ENCODE data around the gene ZMYND8.
"Not testable (repeated sequence)": the region's sequence is repeated elsewhere in the genome, so short reads cannot be mapped to it uniquely, and the experiment has no call there.

ZMYND8 gene

DNA sequence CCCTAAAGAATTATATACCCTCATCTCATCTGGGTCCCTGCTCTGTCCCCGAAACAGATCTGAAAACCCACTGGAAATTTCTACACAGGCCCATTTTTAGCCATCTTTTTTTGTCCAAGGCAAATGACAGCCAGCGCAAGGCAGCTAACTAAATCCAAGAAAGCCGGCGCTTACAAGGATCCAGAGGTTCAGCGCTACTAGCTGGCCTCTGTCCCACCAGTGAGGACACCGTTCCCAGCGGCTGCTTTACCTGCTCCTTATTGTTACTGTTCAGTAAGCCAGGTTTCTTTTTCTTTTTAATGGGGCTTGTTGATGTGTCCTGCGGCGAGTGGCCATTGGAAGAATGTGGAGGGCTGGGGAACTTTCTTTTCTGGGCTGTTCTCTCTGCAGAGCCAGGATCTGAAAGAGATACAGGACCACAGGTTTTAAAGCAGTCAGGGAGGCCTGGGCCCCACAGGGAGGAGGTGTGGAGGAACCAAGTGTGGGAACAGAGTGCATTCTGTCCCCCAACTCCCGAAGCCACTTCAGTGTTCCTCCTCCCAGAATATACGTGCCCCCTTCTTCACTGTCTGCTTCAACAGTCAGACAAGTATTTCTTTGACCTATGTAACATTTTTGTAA is 46.6 kb downstream of the ZMYND8 start:
- DNase-seq, result no peak

- DNase-seq, result no peak
Measured at GRCh38 chr20:47309394-47309793, 47.1 kb downstream of the ZMYND8 start.

GRCh38 chr20:47307569-47307968 is 48.9 kb downstream of the ZMYND8 start:
- not testable (repeated sequence) for DNase-seq

DNA sequence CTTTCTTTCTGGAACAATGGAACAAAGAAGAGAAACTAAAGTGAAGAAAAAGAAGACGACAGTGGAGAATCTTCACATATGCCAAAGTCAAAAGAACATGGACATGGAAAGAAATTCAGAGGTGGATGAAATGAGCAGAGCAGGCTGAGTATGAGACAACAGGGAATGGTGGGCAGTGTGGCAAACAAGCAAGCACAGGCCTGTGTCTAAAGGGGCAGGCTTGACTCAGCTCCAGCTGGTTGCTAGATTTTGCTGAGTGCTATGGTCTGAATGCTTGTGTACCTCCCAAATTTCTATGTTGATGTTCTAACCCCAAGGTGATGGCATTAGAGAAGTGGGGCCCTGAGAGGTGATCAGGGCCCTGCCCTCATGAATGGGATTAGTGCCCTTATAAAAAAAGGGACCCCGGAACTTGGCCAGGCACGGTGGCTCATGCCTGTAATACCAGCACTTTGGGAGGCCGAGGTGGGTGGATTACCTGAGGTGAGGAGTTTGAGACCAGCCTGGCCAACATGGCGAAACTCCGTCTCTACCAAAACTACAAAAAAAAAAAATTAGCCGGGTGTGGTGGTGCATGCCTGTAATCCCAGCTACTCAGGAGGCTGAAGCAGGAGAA is 49.6 kb downstream of the ZMYND8 start:
- DNase-seq, result no peak

DNA sequence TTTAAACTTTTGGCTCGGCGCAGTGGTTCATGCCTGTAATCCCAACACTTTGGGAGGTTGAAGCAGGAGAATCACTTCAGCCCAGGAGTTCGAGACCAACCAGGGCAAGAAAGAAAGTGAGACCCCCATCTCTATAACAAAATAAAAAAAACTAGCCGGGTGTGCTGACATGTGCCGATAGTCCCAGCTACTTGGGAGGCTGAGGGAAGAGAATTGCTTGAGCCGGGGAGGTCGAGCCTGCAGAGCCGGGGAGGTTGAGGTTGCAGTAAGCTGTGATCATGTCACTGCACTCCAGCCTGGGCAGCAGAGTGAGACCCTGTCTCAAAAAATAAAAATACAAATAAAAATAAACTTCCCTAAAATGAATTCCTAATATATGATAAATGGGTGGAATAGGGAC is 50.4 kb downstream of the ZMYND8 start:
- DNase-seq, result no peak

- DNase-seq, result no peak
Measured at GRCh38 chr20:47305667-47306066, 50.8 kb downstream of the ZMYND8 start.

GRCh38 chr20:47304287-47304686 is 52.2 kb downstream of the ZMYND8 start:
- DNase-seq, result no peak

GRCh38 chr20:47303736-47304135 is 52.8 kb downstream of the ZMYND8 start:
- DNase-seq, result no peak

GRCh38 chr20:47300071-47300470 is 56.4 kb downstream of the ZMYND8 start:
- DNase-seq, result no peak

DNA sequence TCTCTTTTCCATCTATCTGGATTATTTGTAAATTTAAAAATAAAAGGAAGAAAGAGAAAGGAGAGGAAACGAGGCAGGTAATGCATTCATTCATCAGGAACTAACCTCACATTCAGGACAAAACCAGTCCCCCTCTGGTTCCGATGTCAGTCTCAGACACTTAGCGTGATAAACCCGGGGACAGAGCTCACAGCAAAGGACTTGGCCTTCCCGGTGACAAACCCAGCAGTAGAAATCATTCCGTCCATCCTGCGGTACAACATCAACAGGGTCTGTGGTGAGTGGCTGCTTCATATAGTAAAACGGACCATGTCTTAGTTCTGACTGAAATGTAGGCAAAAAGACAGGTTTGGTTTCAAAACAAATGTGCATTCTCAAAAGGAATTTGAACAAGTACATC is 57.9 kb downstream of the ZMYND8 start:
- no peak for DNase-seq

- no peak for DNase-seq
Measured at GRCh38 chr20:47297746-47298145, 58.8 kb downstream of the ZMYND8 start.

GRCh38 chr20:47296950-47297349 is 59.5 kb downstream of the ZMYND8 start:
- no peak for DNase-seq

- no peak for DNase-seq
Measured at GRCh38 chr20:47295921-47296426, 60.5 kb downstream of the ZMYND8 start.

GRCh38 chr20:47295129-47295813 is 61.2 kb downstream of the ZMYND8 start:
- no peak for DNase-seq

- DNase-seq, result no peak
Measured at GRCh38 chr20:47293631-47294030, 62.9 kb downstream of the ZMYND8 start.

- no peak for DNase-seq
Measured at GRCh38 chr20:47292581-47292980, 63.9 kb downstream of the ZMYND8 start.

DNA sequence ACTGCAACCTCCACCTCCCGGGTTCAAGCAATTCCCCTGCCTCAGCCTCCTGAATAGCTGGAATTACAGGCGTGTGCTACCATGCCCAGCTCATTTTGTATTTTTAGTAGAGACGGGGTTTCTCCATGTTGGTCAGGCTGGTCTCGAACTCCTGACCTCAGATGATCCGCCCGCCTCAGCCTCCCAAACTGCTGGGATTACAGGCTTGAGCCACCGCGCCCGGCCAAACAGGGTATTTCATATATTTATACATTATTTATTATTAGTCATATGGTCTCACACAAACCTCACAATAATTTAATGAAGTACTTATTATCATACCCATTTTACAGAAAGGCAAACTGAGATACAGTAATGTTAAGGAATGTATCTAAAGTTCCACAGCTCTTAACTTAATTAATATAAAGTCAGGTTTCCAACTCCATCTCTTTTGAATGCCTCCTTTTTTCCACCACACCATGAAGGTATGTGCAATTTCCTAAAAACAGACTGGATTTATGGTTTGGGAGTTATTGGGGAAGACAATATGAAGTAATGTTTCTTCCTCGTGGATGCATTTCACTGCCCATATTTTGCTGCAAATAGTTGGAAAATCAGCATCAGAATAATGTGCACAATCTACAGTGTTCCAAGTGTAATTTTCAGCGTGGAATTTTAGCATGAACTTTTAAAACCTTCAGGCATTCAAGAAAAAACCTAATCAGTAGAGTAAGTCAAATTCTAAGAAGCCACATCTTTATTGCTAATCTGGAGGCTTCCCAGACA is 65.7 kb downstream of the ZMYND8 start:
- DNase-seq, result no peak

DNA sequence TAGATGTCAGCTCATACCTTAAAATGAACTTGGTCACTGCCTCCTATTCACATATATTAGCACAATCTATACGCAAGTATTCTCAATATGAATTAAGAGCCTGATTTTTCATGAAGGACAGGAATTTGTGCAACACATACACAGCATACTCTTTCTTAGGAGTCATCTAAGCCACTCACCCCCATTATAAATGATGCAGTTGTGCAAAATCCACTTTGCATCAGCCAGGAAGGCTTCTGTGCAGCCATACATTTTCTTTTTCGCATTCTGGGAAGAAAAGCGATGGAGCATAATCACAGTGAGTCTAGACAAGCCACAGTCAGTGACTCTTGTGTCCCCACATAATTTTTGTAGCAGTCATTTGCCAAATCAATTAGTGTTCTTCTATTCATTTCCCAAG is 66.5 kb downstream of the ZMYND8 start:
- DNase-seq, result no peak

GRCh38 chr20:47289096-47289495 is 67.4 kb downstream of the ZMYND8 start:
- DNase-seq, result no peak

- DNase-seq, result not testable (repeated sequence)
Measured at GRCh38 chr20:47288530-47288929, 68.0 kb downstream of the ZMYND8 start.

GRCh38 chr20:47287609-47288144 is 68.8 kb downstream of the ZMYND8 start:
- DNase-seq, result no peak

GRCh38 chr20:47286681-47287080 is 69.8 kb downstream of the ZMYND8 start:
- DNase-seq, result no peak

DNA sequence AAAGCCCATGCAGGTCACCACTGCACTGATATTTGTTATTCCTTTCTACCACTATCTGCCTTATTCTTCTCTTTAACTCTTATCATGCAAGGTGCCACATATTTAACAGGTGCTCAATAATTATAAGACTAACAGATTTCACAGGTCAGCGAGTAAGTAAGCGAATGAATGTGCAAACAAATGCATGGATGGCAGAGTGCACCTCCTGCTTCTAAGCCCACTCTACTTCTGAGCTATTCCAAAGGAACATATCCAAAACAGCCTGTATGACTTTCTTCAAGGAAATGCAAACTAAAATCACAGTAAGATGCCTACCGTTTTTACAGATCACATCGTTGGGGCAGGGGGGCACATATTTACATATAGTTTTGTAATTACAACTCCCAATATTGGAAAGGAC is 71.3 kb downstream of the ZMYND8 start:
- no peak for DNase-seq

Measured in CD4-positive, alpha-beta T cell treated with Interleukin-10 for 1 hour (primary cell).